ENCODE measurements around the gene GNLY. TPM values are rescaled to one million over a fixed set of nuclear protein-coding genes. Genes with fewer than 3 reads are reported as not detected.

GNLY gene
- total RNA-seq, 6 donors from 2014 or later = 12.2 to 24.7 (median 21.0) TPM

- Histone ChIP-seq H3K27ac (peak overlapping the region; percentile 94 to 98 (median 96)), H3K9me3 (no peaks in the 10 kb centered on the region), H3K4me1 (peaks cover 71 to 84% (median 78%) of the 10 kb centered on the region in 4 donors), H3K4me3 (no peak overlapping the region), H3K27me3 (no peaks in the 10 kb centered on the region), H3K36me3 (no peaks in the 10 kb centered on the region)
- DNase-seq (no peak), ATAC-seq (ENCODE audit: low FRiP score in 2 of 2) (no peak)
- WGBS, 2 donors = 63 to 77% methylated on average over 6 of the region's 6 CpGs
- no peak for TF ChIP-seq POLR2AphosphoS5 (IDR thresholded peaks at IDR 0.05)
- peak in 1 of 4 donors; percentile 30 for TF ChIP-seq POLR2A (IDR thresholded peaks at IDR 0.05)
Measured at GRCh38 chr2:85706063-85706462, 11.9 kb downstream of the GNLY start.

GRCh38 chr2:85706599-85707296, 12.6 kb downstream of the GNLY start:
- 53 to 59% methylated on average over 6 to 10 of the region's 10 CpGs for WGBS, 2 donors
- Histone ChIP-seq H3K4me1 (peaks cover 71 to 87% (median 83%) of the 10 kb centered on the region in 4 donors), H3K4me3 (no peak overlapping the region), H3K36me3 (no peaks in the 10 kb centered on the region), H3K9me3 (no peaks in the 10 kb centered on the region), H3K27me3 (no peaks in the 10 kb centered on the region), H3K27ac (peak overlapping the region; percentile 94 to 98 (median 96))
- peak in 1 of 2 donors; percentile 78 for DNase-seq
- ATAC-seq (ENCODE audit: low FRiP score in 2 of 2) = peak in 1 of 2 donors; percentile 48
- TF ChIP-seq POLR2AphosphoS5 (IDR thresholded peaks at IDR 0.05) (peak; percentile 38 to 55), POLR2A (IDR thresholded peaks at IDR 0.05) (peak in 1 of 4 donors; percentile 20), EP300 (IDR thresholded peaks at IDR 0.05) (peak in 3 of 4 donors; percentile 21 to 60 (median 39))
- TF ChIP-seq, protein P1, sequence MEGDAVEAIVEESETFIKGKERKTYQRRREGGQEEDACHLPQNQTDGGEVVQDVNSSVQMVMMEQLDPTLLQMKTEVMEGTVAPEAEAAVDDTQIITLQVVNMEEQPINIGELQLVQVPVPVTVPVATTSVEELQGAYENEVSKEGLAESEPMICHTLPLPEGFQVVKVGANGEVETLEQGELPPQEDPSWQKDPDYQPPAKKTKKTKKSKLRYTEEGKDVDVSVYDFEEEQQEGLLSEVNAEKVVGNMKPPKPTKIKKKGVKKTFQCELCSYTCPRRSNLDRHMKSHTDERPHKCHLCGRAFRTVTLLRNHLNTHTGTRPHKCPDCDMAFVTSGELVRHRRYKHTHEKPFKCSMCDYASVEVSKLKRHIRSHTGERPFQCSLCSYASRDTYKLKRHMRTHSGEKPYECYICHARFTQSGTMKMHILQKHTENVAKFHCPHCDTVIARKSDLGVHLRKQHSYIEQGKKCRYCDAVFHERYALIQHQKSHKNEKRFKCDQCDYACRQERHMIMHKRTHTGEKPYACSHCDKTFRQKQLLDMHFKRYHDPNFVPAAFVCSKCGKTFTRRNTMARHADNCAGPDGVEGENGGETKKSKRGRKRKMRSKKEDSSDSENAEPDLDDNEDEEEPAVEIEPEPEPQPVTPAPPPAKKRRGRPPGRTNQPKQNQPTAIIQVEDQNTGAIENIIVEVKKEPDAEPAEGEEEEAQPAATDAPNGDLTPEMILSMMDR (IDR thresholded peaks at IDR 0.05) = no peak

DNA sequence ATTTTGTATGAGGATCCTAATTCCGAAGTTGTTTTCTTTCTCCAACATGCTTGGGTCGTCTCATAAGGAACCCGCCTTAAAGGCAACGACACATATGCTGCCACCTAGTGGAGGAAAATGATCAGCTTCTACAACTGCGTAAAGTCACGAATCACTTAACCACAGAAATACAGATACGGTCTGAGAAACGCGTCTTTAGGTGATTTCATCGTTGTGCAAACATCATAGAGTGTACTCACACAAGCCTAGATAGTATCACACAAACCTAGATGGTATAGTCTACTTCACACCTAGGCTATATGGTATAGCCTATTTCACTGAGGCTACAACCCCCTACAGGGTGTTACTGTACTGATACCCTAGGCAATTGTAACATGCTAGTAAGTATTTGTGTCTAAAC, 13.1 kb downstream of the GNLY start:
- Histone ChIP-seq H3K27me3 (no peaks in the 10 kb centered on the region), H3K27ac (peak overlapping the region; percentile 94 to 98 (median 96)), H3K4me1 (peaks cover 72 to 90% (median 84%) of the 10 kb centered on the region in 4 donors), H3K36me3 (no peaks in the 10 kb centered on the region), H3K9me3 (no peaks in the 10 kb centered on the region), H3K4me3 (no peak overlapping the region)
- peak; percentile 64 to 70 for ATAC-seq (ENCODE audit: low FRiP score in 2 of 2)
- 1% methylated on average over 10 of the region's 10 CpGs for WGBS, 2 donors
- TF ChIP-seq POLR2A (IDR thresholded peaks at IDR 0.05) = no peak
- TF ChIP-seq POLR2AphosphoS5 (IDR thresholded peaks at IDR 0.05) = peak in 1 of 2 donors; percentile 79
- TF ChIP-seq, protein P1 (IDR thresholded peaks at IDR 0.05) = peak; percentile 75 to 96 (median 92)
- TF ChIP-seq EP300 (IDR thresholded peaks at IDR 0.05) = peak in 2 of 4 donors; percentile 28 to 82
- peak in 1 of 2 donors; percentile 81 for DNase-seq

GRCh38 chr2:85708641-85709040, 14.5 kb downstream of the GNLY start:
- Histone ChIP-seq H3K4me1 (peaks cover 83 to 96% (median 90%) of the 10 kb centered on the region in 4 donors), H3K4me3 (no peak overlapping the region), H3K9me3 (no peaks in the 10 kb centered on the region), H3K36me3 (no peaks in the 10 kb centered on the region), H3K27me3 (no peaks in the 10 kb centered on the region), H3K27ac (peak overlapping the region; percentile 94 to 98 (median 96))
- peak in 1 of 2 donors; percentile 58 for DNase-seq
- TF ChIP-seq POLR2AphosphoS5 (IDR thresholded peaks at IDR 0.05) (peak; percentile 95 to 99), EP300 (IDR thresholded peaks at IDR 0.05) (peak; percentile 99 to 100 (median 100)), POLR2A (IDR thresholded peaks at IDR 0.05) (peak in 1 of 4 donors; percentile 17)
- TF ChIP-seq, protein P1 (IDR thresholded peaks at IDR 0.05) = peak in 1 of 6 experiments; percentile 20
- WGBS, 2 donors = 35 to 50% methylated on average over 1 of the region's 1 CpG
- peak in 1 of 2 donors; percentile 2 for ATAC-seq (ENCODE audit: low FRiP score in 2 of 2)

GRCh38 chr2:85709401-85709811, 15.2 kb downstream of the GNLY start:
- H3K4me3 ChIP-seq = peak overlapping the region in 1 of 4 donors; percentile 3
- H3K4me1 ChIP-seq = peaks cover 84 to 96% (median 92%) of the 10 kb centered on the region in 4 donors
- no peaks in the 10 kb centered on the region for H3K36me3 ChIP-seq
- WGBS, 2 donors = 17 to 26% methylated on average over 4 of the region's 4 CpGs
- no peaks in the 10 kb centered on the region for H3K9me3 ChIP-seq
- TF ChIP-seq POLR2A (IDR thresholded peaks at IDR 0.05) (peak in 2 of 4 donors; percentile 23 to 49), EP300 (IDR thresholded peaks at IDR 0.05) (peak in 3 of 4 donors; percentile 62 to 88 (median 64)), POLR2AphosphoS5 (IDR thresholded peaks at IDR 0.05) (peak; percentile 65 to 74)
- TF ChIP-seq, protein P1 (IDR thresholded peaks at IDR 0.05) = no peak
- DNase-seq (no peak), ATAC-seq (ENCODE audit: low FRiP score in 2 of 2) (no peak)
- peak overlapping the region; percentile 94 to 98 (median 96) for H3K27ac ChIP-seq
- H3K27me3 ChIP-seq = no peaks in the 10 kb centered on the region

Measured in upper lobe of left lung (tissue), 6 donors.